ENCODE data around the gene NHERF1. TPM values are rescaled to one million over a fixed set of nuclear protein-coding genes. Genes with fewer than 3 reads are reported as not detected.

The NHERF1 gene
- total RNA-seq, 1 donor from 2014 or later = 86.9 TPM

DNA sequence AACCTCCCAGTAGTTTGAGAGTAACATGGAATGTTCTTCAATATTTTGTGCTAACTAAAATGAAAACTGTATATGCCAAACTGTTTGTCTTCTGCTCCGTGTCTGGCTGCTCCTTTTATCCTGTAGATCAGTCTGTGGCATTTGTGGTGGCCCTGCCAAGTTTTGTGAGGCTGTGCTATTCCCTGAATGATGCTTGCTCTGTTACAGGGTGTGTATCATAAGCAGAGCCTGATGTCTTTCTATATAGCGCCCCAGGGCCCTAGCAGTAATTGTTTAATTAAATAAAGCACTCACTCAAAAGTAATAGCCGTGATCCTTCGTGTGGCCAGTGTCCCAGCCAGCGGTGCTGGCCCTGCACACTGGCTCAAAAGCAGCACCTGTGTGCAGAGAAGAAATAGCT, 55.5 kb downstream of the NHERF1 start:
- no peaks in the 10 kb centered on the region for H3K36me3 Mint-ChIP-seq
- no peak overlapping the region for H3K27ac Mint-ChIP-seq
- H3K4me3 Mint-ChIP-seq = no peak overlapping the region
- H3K27me3 Mint-ChIP-seq = no peaks in the 10 kb centered on the region
- H3K4me1 Mint-ChIP-seq (ENCODE audit: unreplicated experiment) = peaks cover under 1% of the 10 kb centered on the region
- no peak for DNase-seq (ENCODE audit: extremely low spot score, unreplicated experiment)
- TF ChIP-seq, protein P1, sequence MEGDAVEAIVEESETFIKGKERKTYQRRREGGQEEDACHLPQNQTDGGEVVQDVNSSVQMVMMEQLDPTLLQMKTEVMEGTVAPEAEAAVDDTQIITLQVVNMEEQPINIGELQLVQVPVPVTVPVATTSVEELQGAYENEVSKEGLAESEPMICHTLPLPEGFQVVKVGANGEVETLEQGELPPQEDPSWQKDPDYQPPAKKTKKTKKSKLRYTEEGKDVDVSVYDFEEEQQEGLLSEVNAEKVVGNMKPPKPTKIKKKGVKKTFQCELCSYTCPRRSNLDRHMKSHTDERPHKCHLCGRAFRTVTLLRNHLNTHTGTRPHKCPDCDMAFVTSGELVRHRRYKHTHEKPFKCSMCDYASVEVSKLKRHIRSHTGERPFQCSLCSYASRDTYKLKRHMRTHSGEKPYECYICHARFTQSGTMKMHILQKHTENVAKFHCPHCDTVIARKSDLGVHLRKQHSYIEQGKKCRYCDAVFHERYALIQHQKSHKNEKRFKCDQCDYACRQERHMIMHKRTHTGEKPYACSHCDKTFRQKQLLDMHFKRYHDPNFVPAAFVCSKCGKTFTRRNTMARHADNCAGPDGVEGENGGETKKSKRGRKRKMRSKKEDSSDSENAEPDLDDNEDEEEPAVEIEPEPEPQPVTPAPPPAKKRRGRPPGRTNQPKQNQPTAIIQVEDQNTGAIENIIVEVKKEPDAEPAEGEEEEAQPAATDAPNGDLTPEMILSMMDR (conservative IDR thresholded peaks at IDR 0.05) = no peak
- no peaks in the 10 kb centered on the region for H3K9me3 Mint-ChIP-seq

DNA sequence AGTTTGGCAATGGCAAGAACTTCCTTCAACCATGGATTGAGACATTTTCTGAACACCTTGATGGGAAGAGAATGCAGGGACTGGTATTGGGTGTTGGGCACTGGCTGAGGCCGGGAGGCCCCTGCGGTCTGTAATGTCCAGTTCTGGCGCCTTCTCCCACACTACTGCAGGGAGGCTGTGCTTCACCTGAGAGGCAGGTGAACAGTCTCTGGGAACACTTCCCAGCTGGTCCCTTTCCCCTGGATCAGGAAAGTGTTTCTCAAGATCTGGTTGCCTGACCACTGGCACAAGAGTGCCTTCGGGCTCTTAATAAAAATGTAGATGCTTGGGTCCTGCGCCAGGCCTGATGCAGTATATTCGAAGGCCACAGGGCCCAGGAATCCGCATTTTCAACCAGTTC, 56.3 kb downstream of the NHERF1 start:
- Mint-ChIP-seq H3K36me3 (no peaks in the 10 kb centered on the region), H3K4me1 (ENCODE audit: unreplicated experiment) (no peaks in the 10 kb centered on the region), H3K4me3 (no peak overlapping the region), H3K27me3 (no peaks in the 10 kb centered on the region), H3K27ac (no peak overlapping the region), H3K9me3 (no peaks in the 10 kb centered on the region)
- no peak for DNase-seq (ENCODE audit: extremely low spot score, unreplicated experiment)
- TF ChIP-seq, protein P1 (conservative IDR thresholded peaks at IDR 0.05) = no peak

DNA sequence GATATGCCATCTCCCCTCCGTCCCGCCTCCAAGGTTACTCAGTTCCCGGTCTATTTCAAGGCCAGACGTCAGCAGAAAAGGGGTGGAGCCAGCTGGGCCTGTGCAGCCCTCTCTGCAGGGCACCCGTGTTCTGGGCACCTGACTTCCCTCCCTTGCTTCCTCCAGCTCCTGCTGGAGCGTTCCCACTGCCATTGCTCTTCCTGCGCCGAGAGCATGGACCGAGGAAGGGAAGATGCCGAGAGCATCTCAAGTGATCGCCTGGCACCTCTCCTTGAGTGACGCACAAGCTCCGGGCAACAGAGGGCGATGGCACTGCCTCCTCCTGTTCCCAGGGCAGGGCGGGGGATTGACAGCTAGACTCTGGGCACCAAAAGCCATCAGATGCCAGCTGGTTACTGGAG, 57.2 kb downstream of the NHERF1 start:
- H3K27ac Mint-ChIP-seq = no peak overlapping the region
- no peaks in the 10 kb centered on the region for H3K27me3 Mint-ChIP-seq
- TF ChIP-seq, protein P1 (conservative IDR thresholded peaks at IDR 0.05) = no peak
- DNase-seq (ENCODE audit: extremely low spot score, unreplicated experiment) = no peak
- H3K9me3 Mint-ChIP-seq = no peaks in the 10 kb centered on the region
- H3K4me1 Mint-ChIP-seq (ENCODE audit: unreplicated experiment) = no peaks in the 10 kb centered on the region
- H3K36me3 Mint-ChIP-seq = peaks cover 4% of the 10 kb centered on the region
- H3K4me3 Mint-ChIP-seq = no peak overlapping the region

DNA sequence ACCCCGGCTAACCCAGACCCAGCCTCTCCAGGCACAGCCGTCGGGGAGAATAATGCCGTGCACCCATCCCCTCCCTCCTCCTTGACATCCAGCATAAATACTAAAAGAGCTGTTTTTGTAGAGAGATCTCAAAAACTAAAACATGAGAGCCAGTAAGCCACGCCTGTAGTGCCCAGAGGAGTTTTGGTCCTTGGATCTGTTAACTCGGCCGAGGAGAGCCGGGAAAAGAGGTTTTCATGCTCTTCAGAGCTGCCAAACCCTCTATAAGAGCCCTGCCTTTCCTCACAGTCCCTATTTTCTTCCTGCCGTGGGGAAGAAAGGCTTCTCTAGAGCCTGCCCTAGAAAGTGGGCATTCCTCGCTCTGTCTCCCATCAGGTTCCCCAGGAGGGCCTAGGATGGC, 57.9 kb downstream of the NHERF1 start:
- Mint-ChIP-seq H3K27ac (no peak overlapping the region), H3K27me3 (no peaks in the 10 kb centered on the region), H3K9me3 (no peaks in the 10 kb centered on the region), H3K4me3 (no peak overlapping the region), H3K4me1 (ENCODE audit: unreplicated experiment) (no peaks in the 10 kb centered on the region), H3K36me3 (peaks cover 4% of the 10 kb centered on the region)
- DNase-seq (ENCODE audit: extremely low spot score, unreplicated experiment) = no peak
- TF ChIP-seq, protein P1 (conservative IDR thresholded peaks at IDR 0.05) = no peak

DNA sequence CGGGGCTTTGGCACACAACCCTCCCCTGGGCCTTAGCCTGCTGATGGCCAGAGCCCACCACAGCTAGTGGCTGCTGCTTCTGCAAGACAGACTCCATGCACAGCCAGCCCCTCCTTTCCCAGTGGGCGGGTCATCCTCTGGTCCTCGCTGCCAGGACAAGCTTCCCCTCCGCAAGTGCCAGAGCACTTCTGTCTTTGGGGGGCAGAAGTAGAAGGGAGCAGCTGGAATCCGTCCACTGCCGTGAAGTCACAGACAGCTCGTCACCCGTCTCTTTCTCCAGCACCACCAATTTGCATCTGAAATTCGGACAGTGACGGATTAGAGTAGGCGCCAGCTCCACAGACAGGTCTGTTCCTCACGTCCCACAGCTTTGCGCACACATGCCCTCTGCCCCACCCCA, 59.0 kb downstream of the NHERF1 start:
- TF ChIP-seq, protein P1 (conservative IDR thresholded peaks at IDR 0.05) = no peak
- no peak for DNase-seq (ENCODE audit: extremely low spot score, unreplicated experiment)
- Mint-ChIP-seq H3K36me3 (peaks cover 4% of the 10 kb centered on the region), H3K27ac (no peak overlapping the region), H3K9me3 (no peaks in the 10 kb centered on the region), H3K4me3 (no peak overlapping the region), H3K27me3 (no peaks in the 10 kb centered on the region), H3K4me1 (ENCODE audit: unreplicated experiment) (peaks cover 6% of the 10 kb centered on the region)

DNA sequence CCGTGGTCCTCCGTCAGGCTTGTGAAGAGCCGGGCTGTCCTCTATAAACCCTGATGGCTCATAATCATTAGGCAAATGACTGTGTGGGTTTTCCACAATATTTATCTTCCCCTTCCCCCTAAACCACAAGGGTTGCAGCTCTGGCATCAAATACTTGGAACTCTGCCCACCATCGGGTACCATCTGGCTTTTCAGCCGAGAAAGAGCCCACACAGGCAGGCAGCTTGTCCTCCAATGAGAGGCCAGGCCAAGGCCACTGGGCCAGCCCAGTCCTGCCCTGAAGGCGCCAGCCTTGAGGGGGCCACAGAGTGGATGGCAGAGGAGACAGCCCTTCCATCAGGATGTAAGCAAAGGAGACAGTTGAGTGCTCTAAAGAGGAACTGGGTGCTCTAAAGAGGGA, 59.5 kb downstream of the NHERF1 start:
- H3K27ac Mint-ChIP-seq = no peak overlapping the region
- no peak for DNase-seq (ENCODE audit: extremely low spot score, unreplicated experiment)

More for the DNA sequence above, 59.5 kb downstream of the NHERF1 start:
- no peak overlapping the region for H3K4me3 Mint-ChIP-seq
- peaks cover 4% of the 10 kb centered on the region for H3K36me3 Mint-ChIP-seq
- H3K27me3 Mint-ChIP-seq = no peaks in the 10 kb centered on the region
- TF ChIP-seq, protein P1 (conservative IDR thresholded peaks at IDR 0.05) = no peak
- H3K4me1 Mint-ChIP-seq (ENCODE audit: unreplicated experiment) = peaks cover 10% of the 10 kb centered on the region
- H3K9me3 Mint-ChIP-seq = no peaks in the 10 kb centered on the region

All from type B pancreatic cell (in vitro differentiated cells).